Neural progenitor cell (in vitro differentiated cells): ENCODE measurements around the gene RPP38.

Experiments
- EZH2phosphoT487 ChIP-seq: fragments of 200-600 bp; sonication (generic); IDR thresholded peaks from 2 replicates; pipeline ENCODE4 v1.6.1; 2017; ENCODE audit warnings: antibody characterized with exemption
- TF ChIP-seq, protein P1 (sequence below): fragments of 200-600 bp; sonication (generic); IDR thresholded peaks from 2 replicates; pipeline ENCODE4 v1.5.1; 2017; ENCODE audit warnings: antibody characterized with exemption, mild to moderate bottlenecking

GRCh38 chr10:15088428-15089261 is 8.5 kb upstream of the RPP38 start, which contains the start of gene ACBD7:
- TF ChIP-seq, protein P1, sequence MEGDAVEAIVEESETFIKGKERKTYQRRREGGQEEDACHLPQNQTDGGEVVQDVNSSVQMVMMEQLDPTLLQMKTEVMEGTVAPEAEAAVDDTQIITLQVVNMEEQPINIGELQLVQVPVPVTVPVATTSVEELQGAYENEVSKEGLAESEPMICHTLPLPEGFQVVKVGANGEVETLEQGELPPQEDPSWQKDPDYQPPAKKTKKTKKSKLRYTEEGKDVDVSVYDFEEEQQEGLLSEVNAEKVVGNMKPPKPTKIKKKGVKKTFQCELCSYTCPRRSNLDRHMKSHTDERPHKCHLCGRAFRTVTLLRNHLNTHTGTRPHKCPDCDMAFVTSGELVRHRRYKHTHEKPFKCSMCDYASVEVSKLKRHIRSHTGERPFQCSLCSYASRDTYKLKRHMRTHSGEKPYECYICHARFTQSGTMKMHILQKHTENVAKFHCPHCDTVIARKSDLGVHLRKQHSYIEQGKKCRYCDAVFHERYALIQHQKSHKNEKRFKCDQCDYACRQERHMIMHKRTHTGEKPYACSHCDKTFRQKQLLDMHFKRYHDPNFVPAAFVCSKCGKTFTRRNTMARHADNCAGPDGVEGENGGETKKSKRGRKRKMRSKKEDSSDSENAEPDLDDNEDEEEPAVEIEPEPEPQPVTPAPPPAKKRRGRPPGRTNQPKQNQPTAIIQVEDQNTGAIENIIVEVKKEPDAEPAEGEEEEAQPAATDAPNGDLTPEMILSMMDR = peak; percentile 45
- TF ChIP-seq EZH2phosphoT487 = no peak
